SK-N-SH (cell line): ENCODE data around the gene BRD4. TPM values are rescaled to one million over a fixed set of nuclear protein-coding genes. Genes with fewer than 3 reads are reported as not detected.

Experiments used
- CTCF ChIA-PET: fragments of 300-600, 350-600 bp; formaldehyde crosslinking; extraction: SDS; loops from one replicate; lab custom pipeline; 2021; lab: Yijun Ruan, JAX
- POLR2A ChIA-PET: fragments of 350-600 bp; sonication (Branson Sonifier 250); formaldehyde crosslinking; extraction: SDS; loops from one replicate; lab custom pipeline; 2020; ENCODE audit warnings: antibody characterized with exemption, inconsistent platforms; lab: Yijun Ruan, JAX
- DNase-seq: peaks from one replicate; pipeline ENCODE4 v3.0.0; 2012
- H2AFZ ChIP-seq: fragments of 200-600 bp; sonication (generic); 2 replicates; pipeline ENCODE4 v1.8.1; 2016; ENCODE audit warnings: antibody characterized with exemption, mild to moderate bottlenecking, low read depth
- H3F3A ChIP-seq: fragments of 200-600 bp; sonication (generic); replicated peaks from 2 replicates; pipeline ENCODE3; 2016; ENCODE audit warnings: antibody characterized with exemption, mild to moderate bottlenecking; ENCODE audit not compliant: insufficient read depth
- H3K27ac ChIP-seq, 2 experiments: fragments of 200-500 bp in 1 of 2; fragments of 200-600 bp in 1 of 2; sonication (Bioruptor generic) in 1 of 2; sonication (generic), shearing (Covaris generic) in 1 of 2; 2 replicates each; pipeline versions ENCODE4 v1.5.1 to v1.6.1; 2014 to 2016; ENCODE audit warnings: low read depth in 2 of 2, inconsistent platforms in 1 of 2, low read length in 1 of 2, mild to moderate bottlenecking in 1 of 2, mixed read lengths in 1 of 2
- H3K27me3 ChIP-seq: fragments of 200-600 bp; sonication (generic), shearing (Covaris generic); 2 replicates; pipeline ENCODE4 v1.6.1; 2016; ENCODE audit warnings: mixed run types; ENCODE audit not compliant: insufficient read depth
- H3K36me3 ChIP-seq, 2 experiments: fragments of 200-500 bp in 1 of 2; fragments of 200-600 bp in 1 of 2; sonication (Bioruptor generic) in 1 of 2; sonication (generic) in 1 of 2; replicated peaks in 1 of 2; 2 replicates each; pipeline versions ENCODE3 to v1.5.1; 2014 to 2016; ENCODE audit warnings: low read length in 1 of 2, mild to moderate bottlenecking in 1 of 2; ENCODE audit not compliant: insufficient read depth in 2 of 2, control insufficient read depth in 1 of 2
- H3K4me1 ChIP-seq, 2 experiments: fragments of 200-500 bp in 1 of 2; fragments of 200-600 bp in 1 of 2; sonication (Bioruptor generic) in 1 of 2; sonication (generic), shearing (Covaris generic) in 1 of 2; 2 replicates each; pipeline versions ENCODE4 v1.5.1 to v1.6.1; 2014 to 2016; ENCODE audit warnings: low read depth in 1 of 2, low read length in 1 of 2, mixed run types in 1 of 2; ENCODE audit not compliant: insufficient read depth in 2 of 2, control insufficient read depth in 1 of 2
- H3K4me2 ChIP-seq: fragments of 200-600 bp; sonication (generic), shearing (Covaris generic); 2 replicates; pipeline ENCODE4 v1.6.1; 2017; ENCODE audit warnings: mixed run types
- H3K4me3 ChIP-seq, 2 experiments: fragments of 200-500 bp in 1 of 2; fragments of 200-600 bp in 1 of 2; sonication (Bioruptor generic) in 1 of 2; sonication (generic), shearing (Covaris generic) in 1 of 2; 2 replicates each; pipeline versions ENCODE4 v1.5.1 to v1.8.1; 2014 to 2016; ENCODE audit warnings: low read depth in 2 of 2, inconsistent platforms in 1 of 2, low read length in 1 of 2, mild to moderate bottlenecking in 1 of 2, mixed read lengths in 1 of 2, moderate library complexity in 1 of 2
- H3K79me2 ChIP-seq: fragments of 200-600 bp; sonication (generic); 2 replicates; pipeline ENCODE4 v1.8.1; 2017; ENCODE audit warnings: mild to moderate bottlenecking; ENCODE audit not compliant: insufficient read depth
- H3K9ac ChIP-seq: fragments of 200-600 bp; sonication (generic); 2 replicates; pipeline ENCODE4 v1.6.1; 2017; ENCODE audit warnings: mixed run types
- H3K9me2 ChIP-seq: fragments of 200-600 bp; sonication (generic); 2 replicates; pipeline ENCODE4 v1.6.1; 2017; ENCODE audit warnings: mixed run types
- H3K9me3 ChIP-seq: fragments of 200-600 bp; sonication (generic); 2 replicates; pipeline ENCODE4 v1.6.1; 2017; ENCODE audit warnings: mixed run types, mild to moderate bottlenecking, moderate library complexity
- H4K20me1 ChIP-seq: fragments of 200-600 bp; sonication (generic); 2 replicates; pipeline ENCODE4 v1.6.1; 2017; ENCODE audit warnings: mild to moderate bottlenecking, mixed run types; ENCODE audit not compliant: insufficient read depth
- ELF1 ChIP-seq: IDR thresholded peaks from 2 replicates; pipeline ENCODE4 v1.4.0; 2012
- EP300 ChIP-seq, 2 experiments: IDR thresholded peaks; 2 replicates each; pipeline versions ENCODE4 v1.4.0 to v1.6.1; 2012; ENCODE audit warnings: borderline replicate concordance in 1 of 2, low read depth in 1 of 2, low read length in 1 of 2
- GATA2 ChIP-seq: sonication (generic); formaldehyde crosslinking; IDR thresholded peaks from 2 replicates; pipeline ENCODE4 v1.5.0; 2020; ENCODE audit warnings: mild to moderate bottlenecking, missing genetic modification reagents
- MXI1 ChIP-seq: IDR thresholded peaks from 2 replicates; pipeline ENCODE4 v1.6.1; 2012; ENCODE audit warnings: mild to moderate bottlenecking, low read depth, low read length, improper control_type of control experiment
- POLR2AphosphoS5 ChIP-seq: IDR thresholded peaks from 2 replicates; pipeline ENCODE4 v1.6.1; 2012; ENCODE audit warnings: low read depth, low read length
- RAD21 ChIP-seq: IDR thresholded peaks from 2 replicates; pipeline ENCODE4 v1.6.1; 2012; ENCODE audit warnings: mild to moderate bottlenecking, low read length
- RCOR1 ChIP-seq: fragments of 150-350 bp; IDR thresholded peaks from 2 replicates; pipeline ENCODE4 v1.6.1; 2017; ENCODE audit warnings: antibody characterized with exemption, low read length
- SIN3A ChIP-seq: IDR thresholded peaks from 2 replicates; pipeline ENCODE4 v1.6.1; 2012; ENCODE audit warnings: low read depth, mild to moderate bottlenecking, low read length, moderate library complexity, borderline replicate concordance
- TAF1 ChIP-seq: IDR thresholded peaks from 2 replicates; pipeline ENCODE4 v1.6.1; 2012; ENCODE audit warnings: low read depth, mild to moderate bottlenecking, low read length, moderate library complexity, borderline replicate concordance
- TCF12 ChIP-seq: IDR thresholded peaks from 2 replicates; pipeline ENCODE4 v1.4.0; 2012
- ZBTB33 ChIP-seq: IDR thresholded peaks from 2 replicates; pipeline ENCODE4 v1.4.0; 2012; ENCODE audit warnings: low read depth, borderline replicate concordance
- WGBS: methylation state at CpG from one replicate; pipeline ENCODE4 v1.1.6; 2017; ENCODE audit warnings: low lambda C conversion rate; 5-methylcytosine and 5-hydroxymethylcytosine counted together
- polyA plus RNA-seq, 3 experiments: library from polyadenylated mRNA; depleted of rRNA; stranded (reverse); fragments of >200 nt; gene quantifications; 2 replicates each; pipeline ENCODE4 v1.2.3, GENCODE V29; 2012
- TF ChIP-seq, protein P1 (sequence below): IDR thresholded peaks from 2 replicates; pipeline ENCODE4 v1.4.0; 2012; ENCODE audit warnings: low read depth, borderline replicate concordance
- TF ChIP-seq, protein P2 (sequence below): IDR thresholded peaks from 2 replicates; pipeline ENCODE4 v1.4.0; 2012; ENCODE audit warnings: low read depth

The BRD4 gene
- polyA plus RNA-seq, 1 of the 3 experiments (the other 2 are of a cell fraction), result 10.0 TPM

DNA sequence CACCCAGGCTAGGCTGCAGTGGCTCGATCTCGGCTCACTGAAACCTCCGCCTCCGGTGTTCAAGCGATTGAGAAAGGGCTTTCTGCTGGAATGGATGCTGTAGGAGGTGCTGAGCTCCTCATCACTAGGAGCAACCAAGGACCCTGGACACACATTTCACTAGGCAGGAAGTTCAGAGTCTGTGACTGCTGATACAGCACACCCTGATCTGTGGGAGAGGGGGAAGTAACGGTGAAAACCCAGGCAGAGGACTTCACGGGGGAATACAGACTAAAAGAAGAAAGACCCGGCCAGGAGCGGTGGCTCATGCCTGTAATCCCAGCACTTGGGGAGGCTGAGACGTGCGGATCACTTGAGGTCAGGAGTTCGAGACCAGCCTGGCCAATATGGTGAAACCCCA lies 119.6 kb downstream of the BRD4 start:
- POLR2A ChIA-PET, result no interaction called here
- Histone ChIP-seq H3K27ac (no peak overlapping the region), H3K9me2 (no peaks in the 10 kb centered on the region), H3F3A (no peaks in the 10 kb centered on the region), H3K36me3 (no peaks in the 10 kb centered on the region), H2AFZ (no peak overlapping the region), H3K27me3 (no peaks in the 10 kb centered on the region), H3K4me3 (no peak overlapping the region), H3K4me2 (no peak overlapping the region), H3K4me1 (no peaks in the 10 kb centered on the region), H3K9me3 (no peaks in the 10 kb centered on the region), H4K20me1 (no peaks in the 10 kb centered on the region), H3K9ac (no peak overlapping the region), H3K79me2 (no peaks in the 10 kb centered on the region)
- TF ChIP-seq TAF1, result no peak
- TF ChIP-seq, protein P1, sequence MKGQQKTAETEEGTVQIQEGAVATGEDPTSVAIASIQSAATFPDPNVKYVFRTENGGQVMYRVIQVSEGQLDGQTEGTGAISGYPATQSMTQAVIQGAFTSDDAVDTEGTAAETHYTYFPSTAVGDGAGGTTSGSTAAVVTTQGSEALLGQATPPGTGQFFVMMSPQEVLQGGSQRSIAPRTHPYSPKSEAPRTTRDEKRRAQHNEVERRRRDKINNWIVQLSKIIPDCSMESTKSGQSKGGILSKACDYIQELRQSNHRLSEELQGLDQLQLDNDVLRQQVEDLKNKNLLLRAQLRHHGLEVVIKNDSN, result no peak
- TF ChIP-seq ELF1, result no peak
- TF ChIP-seq POLR2AphosphoS5, result no peak
- no peak for DNase-seq
- CTCF ChIA-PET, result interaction anchor here (1.3 to 1.4 kb wide), 2 partner anchors 10 to 17 kb away, joined by 3 to 5 read pairs; no protein-coding TSS in a partner anchor
- WGBS, result 93% methylated on average over 12 of the region's 12 CpGs

GRCh38 chr19:15210323-15210781 lies 122.0 kb downstream of the BRD4 start:
- no peak overlapping the region for H2AFZ ChIP-seq

More at GRCh38 chr19:15210323-15210781, 122.0 kb downstream of the BRD4 start:
- Histone ChIP-seq H3K9me2 (no peaks in the 10 kb centered on the region), H3K9ac (no peak overlapping the region), H3K27ac (no peak overlapping the region), H3K27me3 (no peaks in the 10 kb centered on the region), H3F3A (no peaks in the 10 kb centered on the region), H3K4me3 (no peak overlapping the region), H3K36me3 (no peaks in the 10 kb centered on the region), H4K20me1 (no peaks in the 10 kb centered on the region), H3K4me2 (no peak overlapping the region), H3K79me2 (no peaks in the 10 kb centered on the region), H3K9me3 (no peaks in the 10 kb centered on the region), H3K4me1 (no peaks in the 10 kb centered on the region)
- 94% methylated on average over 4 of the region's 5 CpGs for WGBS
- TF ChIP-seq EP300 (IDR thresholded peaks at IDR 0.05; ENCODE audit: borderline replicate concordance in 1 of 2, low read depth in 1 of 2, low read length in 1 of 2) (no peak), ZBTB33 (no peak), ELF1 (no peak), RAD21 (no peak), GATA2 (CRISPR knock-in tag) (no peak), TAF1 (no peak), TCF12 (no peak), SIN3A (no peak), MXI1 (no peak), RCOR1 (no peak)
- TF ChIP-seq, protein P2, sequence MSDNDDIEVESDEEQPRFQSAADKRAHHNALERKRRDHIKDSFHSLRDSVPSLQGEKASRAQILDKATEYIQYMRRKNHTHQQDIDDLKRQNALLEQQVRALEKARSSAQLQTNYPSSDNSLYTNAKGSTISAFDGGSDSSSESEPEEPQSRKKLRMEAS, result no peak
- POLR2A ChIA-PET, result no interaction called here
- CTCF ChIA-PET, result no interaction called here
- no peak for DNase-seq
